ENCODE measurements around the gene C1QTNF7. TPM values are rescaled to one million over a fixed set of nuclear protein-coding genes. Genes with fewer than 3 reads are reported as not detected.

Gene C1QTNF7
- total and polyA plus RNA-seq, 11 donors = 0.21 to 4.3 (median 0.94) TPM

Other genes starting within 250 kb of the C1QTNF7 start
- 10 to 100 TPM in 3 of 9 donors, 1 to 10 TPM in 6; 3.1 to 14.4 (median 9.0) TPM for gene CC2D2A, start 41.8 kb downstream of the C1QTNF7 start, total RNA-seq
- gene CC2D2A, start 41.8 kb downstream of the C1QTNF7 start, polyA plus RNA-seq = 1 to 10 TPM; 3.4 to 5.6 TPM
- gene FBXL5, start 227.3 kb downstream of the C1QTNF7 start, total RNA-seq = 100 to 1,000 TPM in 1 of 9 donors, 10 to 100 TPM in 8; 71.1 to 112 (median 82.1) TPM
- gene FBXL5, start 227.3 kb downstream of the C1QTNF7 start, polyA plus RNA-seq = 10 to 100 TPM; 32.7 to 48.9 TPM